Measurements from ENCODE around the gene PDXP. TPM values are rescaled to one million over a fixed set of nuclear protein-coding genes. Genes with fewer than 3 reads are reported as not detected.

Gene PDXP
- total RNA-seq, 1 donor from 2014 or later = 16.5 TPM

DNA sequence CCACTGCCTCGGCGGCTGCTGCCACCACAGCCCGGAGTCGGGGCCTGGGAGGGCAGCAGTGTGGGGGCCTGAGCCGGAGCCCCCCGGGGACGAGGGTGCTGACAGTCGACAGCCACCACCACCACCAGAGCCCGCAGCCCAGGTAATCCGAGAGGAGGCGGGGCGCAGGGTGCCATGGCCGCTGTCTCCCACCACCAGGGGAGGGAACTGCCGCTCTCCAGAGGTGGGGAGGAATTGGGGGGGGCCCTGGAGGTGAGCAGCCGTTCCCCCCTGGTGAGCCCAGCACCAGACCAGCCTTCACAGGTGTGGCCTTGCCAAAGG is 50.9 kb downstream of the PDXP start:
- H3K36me3 Mint-ChIP-seq (ENCODE audit: unreplicated experiment) = no peaks in the 10 kb centered on the region
- H3K4me1 Mint-ChIP-seq (ENCODE audit: unreplicated experiment) = no peaks in the 10 kb centered on the region
- H3K27ac Mint-ChIP-seq (ENCODE audit: unreplicated experiment) = no peak overlapping the region
- TF ChIP-seq, protein P1, sequence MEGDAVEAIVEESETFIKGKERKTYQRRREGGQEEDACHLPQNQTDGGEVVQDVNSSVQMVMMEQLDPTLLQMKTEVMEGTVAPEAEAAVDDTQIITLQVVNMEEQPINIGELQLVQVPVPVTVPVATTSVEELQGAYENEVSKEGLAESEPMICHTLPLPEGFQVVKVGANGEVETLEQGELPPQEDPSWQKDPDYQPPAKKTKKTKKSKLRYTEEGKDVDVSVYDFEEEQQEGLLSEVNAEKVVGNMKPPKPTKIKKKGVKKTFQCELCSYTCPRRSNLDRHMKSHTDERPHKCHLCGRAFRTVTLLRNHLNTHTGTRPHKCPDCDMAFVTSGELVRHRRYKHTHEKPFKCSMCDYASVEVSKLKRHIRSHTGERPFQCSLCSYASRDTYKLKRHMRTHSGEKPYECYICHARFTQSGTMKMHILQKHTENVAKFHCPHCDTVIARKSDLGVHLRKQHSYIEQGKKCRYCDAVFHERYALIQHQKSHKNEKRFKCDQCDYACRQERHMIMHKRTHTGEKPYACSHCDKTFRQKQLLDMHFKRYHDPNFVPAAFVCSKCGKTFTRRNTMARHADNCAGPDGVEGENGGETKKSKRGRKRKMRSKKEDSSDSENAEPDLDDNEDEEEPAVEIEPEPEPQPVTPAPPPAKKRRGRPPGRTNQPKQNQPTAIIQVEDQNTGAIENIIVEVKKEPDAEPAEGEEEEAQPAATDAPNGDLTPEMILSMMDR (IDR thresholded peaks at IDR 0.05) = no peak
- H3K4me3 Mint-ChIP-seq (ENCODE audit: unreplicated experiment) = no peak overlapping the region
- no peaks in the 10 kb centered on the region for H3K27me3 Mint-ChIP-seq (ENCODE audit: unreplicated experiment)
- no peaks in the 10 kb centered on the region for H3K9me3 Mint-ChIP-seq (ENCODE audit: unreplicated experiment)
- DNase-seq (ENCODE audit: extremely low spot score, unreplicated experiment) = no peak

- Mint-ChIP-seq H3K27ac (ENCODE audit: unreplicated experiment) (no peak overlapping the region), H3K36me3 (ENCODE audit: unreplicated experiment) (no peaks in the 10 kb centered on the region), H3K9me3 (ENCODE audit: unreplicated experiment) (no peaks in the 10 kb centered on the region), H3K4me1 (ENCODE audit: unreplicated experiment) (no peaks in the 10 kb centered on the region), H3K4me3 (ENCODE audit: unreplicated experiment) (no peak overlapping the region), H3K27me3 (ENCODE audit: unreplicated experiment) (no peaks in the 10 kb centered on the region)
- TF ChIP-seq, protein P1 (IDR thresholded peaks at IDR 0.05) = no peak
- no peak for DNase-seq (ENCODE audit: extremely low spot score, unreplicated experiment)
These were observed 52.2 kb downstream of the PDXP start for GRCh38 chr22:37710675-37711074.

GRCh38 chr22:37711490-37711889 is 53.0 kb downstream of the PDXP start:
- DNase-seq (ENCODE audit: extremely low spot score, unreplicated experiment) = no peak
- Mint-ChIP-seq H3K36me3 (ENCODE audit: unreplicated experiment) (no peaks in the 10 kb centered on the region), H3K4me1 (ENCODE audit: unreplicated experiment) (no peaks in the 10 kb centered on the region), H3K4me3 (ENCODE audit: unreplicated experiment) (no peak overlapping the region), H3K9me3 (ENCODE audit: unreplicated experiment) (no peaks in the 10 kb centered on the region), H3K27ac (ENCODE audit: unreplicated experiment) (no peak overlapping the region), H3K27me3 (ENCODE audit: unreplicated experiment) (no peaks in the 10 kb centered on the region)
- TF ChIP-seq, protein P1 (IDR thresholded peaks at IDR 0.05) = no peak

DNA sequence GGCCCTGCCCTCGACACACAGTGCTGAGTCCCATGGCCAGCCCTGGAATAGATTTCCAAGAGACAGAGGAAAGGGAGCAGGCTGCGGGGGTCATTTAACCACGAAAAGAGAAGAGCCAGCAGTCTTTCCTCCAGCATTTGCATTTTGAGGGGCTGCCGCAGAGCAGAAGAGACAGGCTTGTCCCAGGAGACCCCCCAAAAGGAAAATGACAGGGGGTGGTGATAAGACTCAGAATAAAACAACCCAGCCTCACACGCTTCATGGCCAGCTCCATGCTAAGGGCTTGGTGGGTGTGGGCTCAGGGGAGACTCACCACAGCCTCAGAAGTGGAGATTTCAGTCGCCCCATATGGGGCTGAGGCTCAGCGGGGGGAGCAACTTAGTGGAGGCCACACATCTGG is 55.2 kb downstream of the PDXP start:
- DNase-seq (ENCODE audit: extremely low spot score, unreplicated experiment) = no peak
- H3K4me1 Mint-ChIP-seq (ENCODE audit: unreplicated experiment) = no peaks in the 10 kb centered on the region
- TF ChIP-seq, protein P1 (IDR thresholded peaks at IDR 0.05) = no peak
- no peaks in the 10 kb centered on the region for H3K27me3 Mint-ChIP-seq (ENCODE audit: unreplicated experiment)
- no peaks in the 10 kb centered on the region for H3K9me3 Mint-ChIP-seq (ENCODE audit: unreplicated experiment)
- no peak overlapping the region for H3K27ac Mint-ChIP-seq (ENCODE audit: unreplicated experiment)
- H3K36me3 Mint-ChIP-seq (ENCODE audit: unreplicated experiment) = no peaks in the 10 kb centered on the region
- H3K4me3 Mint-ChIP-seq (ENCODE audit: unreplicated experiment) = no peak overlapping the region

DNA sequence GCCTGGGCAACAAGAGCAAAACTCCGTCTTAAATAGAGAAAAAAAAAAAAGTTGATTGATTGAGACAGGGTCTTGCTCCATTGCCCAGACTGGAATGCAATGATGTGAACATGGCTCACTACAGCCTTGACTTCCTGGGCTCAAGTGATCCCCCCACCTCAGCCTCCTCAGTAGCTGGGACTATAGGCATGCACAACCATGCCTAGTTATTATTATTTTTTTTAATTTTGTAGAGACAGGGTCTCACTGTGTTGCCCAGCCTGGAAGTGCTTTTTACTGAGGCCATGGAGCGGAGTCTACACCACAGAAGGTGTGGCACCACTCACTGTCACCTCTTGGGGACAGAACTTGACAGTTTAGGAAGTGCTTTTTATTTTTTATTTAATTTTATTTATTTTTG is 56.1 kb downstream of the PDXP start:
- Mint-ChIP-seq H3K4me3 (ENCODE audit: unreplicated experiment) (no peak overlapping the region), H3K36me3 (ENCODE audit: unreplicated experiment) (no peaks in the 10 kb centered on the region), H3K27me3 (ENCODE audit: unreplicated experiment) (no peaks in the 10 kb centered on the region)

More for the DNA sequence above, 56.1 kb downstream of the PDXP start:
- H3K4me1 Mint-ChIP-seq (ENCODE audit: unreplicated experiment) = no peaks in the 10 kb centered on the region
- H3K9me3 Mint-ChIP-seq (ENCODE audit: unreplicated experiment) = no peaks in the 10 kb centered on the region
- DNase-seq (ENCODE audit: extremely low spot score, unreplicated experiment) = no peak
- TF ChIP-seq, protein P1 (IDR thresholded peaks at IDR 0.05) = no peak
- H3K27ac Mint-ChIP-seq (ENCODE audit: unreplicated experiment) = no peak overlapping the region
